K562 (cell line): ENCODE data around the gene HAAO.

Source experiments
- EZH2 ChIP-seq: IDR thresholded peaks from 2 replicates; pipeline ENCODE4 v1.6.1; 2012; ENCODE audit warnings: low read depth, mild to moderate bottlenecking, inconsistent platforms, low read length, borderline replicate concordance
- ZNF3 ChIP-seq: fragments of 250-450 bp; sonication (Bioruptor Pico); IDR thresholded peaks from 2 replicates; pipeline ENCODE4 v1.5.0; 2021; ENCODE audit warnings: mild to moderate bottlenecking, moderate library complexity
- TF ChIP-seq, protein P1 (sequence below): fragments of 450-650 bp; formaldehyde crosslinking; IDR thresholded peaks from 2 replicates; pipeline ENCODE4 v1.4.0; 2020; ENCODE audit warnings: mild to moderate bottlenecking, moderate library complexity
- TF ChIP-seq, protein P2 (sequence below): sonication (generic); formaldehyde crosslinking; IDR thresholded peaks from 2 replicates; pipeline ENCODE4 v1.8.0; 2022; ENCODE audit warnings: mild to moderate bottlenecking, missing genetic modification reagents

DNA sequence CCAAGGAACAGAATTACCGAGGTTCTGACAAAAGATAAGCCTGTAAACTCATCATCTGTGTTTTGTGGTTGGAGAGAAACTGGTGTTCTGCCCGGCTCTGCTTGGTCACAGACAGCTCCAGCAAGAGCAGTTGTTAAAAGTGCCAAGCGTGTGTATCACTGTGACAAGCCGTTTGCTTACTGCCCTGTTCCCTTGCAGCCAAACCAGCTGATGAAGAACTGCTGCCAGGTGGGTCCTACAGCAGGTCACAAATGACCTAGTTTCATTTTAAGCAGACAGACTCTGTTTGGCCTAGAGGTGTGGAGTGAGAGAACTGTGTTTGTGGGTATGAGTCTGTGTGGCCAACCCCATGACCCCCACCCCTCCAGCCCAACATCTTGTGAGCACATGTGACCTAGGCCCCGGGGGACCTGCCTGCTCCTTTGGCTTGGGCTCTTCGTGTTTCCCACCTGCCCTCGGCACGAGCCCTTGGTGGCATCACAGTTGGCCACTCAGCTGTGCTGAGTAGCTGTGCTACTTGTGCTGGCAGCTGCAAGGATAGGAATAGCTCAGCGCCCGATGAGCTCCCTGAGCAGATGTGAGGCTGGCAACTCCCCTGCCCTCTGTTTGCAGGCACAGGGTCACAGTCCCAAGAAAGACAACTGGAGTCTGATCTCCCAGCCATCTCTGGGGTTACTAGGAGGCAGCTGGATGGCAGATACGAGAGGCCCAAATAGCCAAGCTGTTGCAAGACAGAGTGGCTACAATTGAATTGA, 38.2 kb downstream of the HAAO start:
- TF ChIP-seq, protein P1, sequence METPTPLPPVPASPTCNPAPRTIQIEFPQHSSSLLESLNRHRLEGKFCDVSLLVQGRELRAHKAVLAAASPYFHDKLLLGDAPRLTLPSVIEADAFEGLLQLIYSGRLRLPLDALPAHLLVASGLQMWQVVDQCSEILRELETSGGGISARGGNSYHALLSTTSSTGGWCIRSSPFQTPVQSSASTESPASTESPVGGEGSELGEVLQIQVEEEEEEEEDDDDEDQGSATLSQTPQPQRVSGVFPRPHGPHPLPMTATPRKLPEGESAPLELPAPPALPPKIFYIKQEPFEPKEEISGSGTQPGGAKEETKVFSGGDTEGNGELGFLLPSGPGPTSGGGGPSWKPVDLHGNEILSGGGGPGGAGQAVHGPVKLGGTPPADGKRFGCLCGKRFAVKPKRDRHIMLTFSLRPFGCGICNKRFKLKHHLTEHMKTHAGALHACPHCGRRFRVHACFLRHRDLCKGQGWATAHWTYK (CRISPR knock-in tag) = no peak
- TF ChIP-seq EZH2 = no peak
- TF ChIP-seq, protein P2, sequence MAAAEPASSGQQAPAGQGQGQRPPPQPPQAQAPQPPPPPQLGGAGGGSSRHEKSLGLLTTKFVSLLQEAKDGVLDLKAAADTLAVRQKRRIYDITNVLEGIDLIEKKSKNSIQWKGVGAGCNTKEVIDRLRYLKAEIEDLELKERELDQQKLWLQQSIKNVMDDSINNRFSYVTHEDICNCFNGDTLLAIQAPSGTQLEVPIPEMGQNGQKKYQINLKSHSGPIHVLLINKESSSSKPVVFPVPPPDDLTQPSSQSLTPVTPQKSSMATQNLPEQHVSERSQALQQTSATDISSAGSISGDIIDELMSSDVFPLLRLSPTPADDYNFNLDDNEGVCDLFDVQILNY = no peak
- no peak for TF ChIP-seq ZNF3 (CRISPR knock-in tag)
